GM12875 (cell line): Measurements from ENCODE around the gene ZNF280C.
A peak's percentile ranks its signal among the peaks of the same experiment; 100 is the strongest.

Experiments
- H3K4me3 ChIP-seq: one replicate; pipeline ENCODE4 v1.5.1; 2011; ENCODE audit warnings: low read depth, low read length, control low read depth
- TF ChIP-seq, protein P1 (sequence below): IDR thresholded peaks from 2 replicates; pipeline ENCODE4 v1.5.1; 2011; ENCODE audit warnings: low read depth, mild to moderate bottlenecking, control low read depth, inconsistent platforms, low read length, moderate library complexity, borderline replicate concordance; ENCODE audit not compliant: insufficient read depth

ZNF280C gene

GRCh38 chrX:130171446-130172126 lies 97.1 kb downstream of the ZNF280C start, which contains the start of gene RAB33A:
RAB33A (plus strand) TSS chrX:130171962; CDS start chrX:130172063, 101 bp downstream.
- peak within 1 kb of the TSS; percentile 81 for H3K4me3 ChIP-seq

GRCh38 chrX:130170752-130171445 lies 97.8 kb downstream of the ZNF280C start:
- TF ChIP-seq, protein P1, sequence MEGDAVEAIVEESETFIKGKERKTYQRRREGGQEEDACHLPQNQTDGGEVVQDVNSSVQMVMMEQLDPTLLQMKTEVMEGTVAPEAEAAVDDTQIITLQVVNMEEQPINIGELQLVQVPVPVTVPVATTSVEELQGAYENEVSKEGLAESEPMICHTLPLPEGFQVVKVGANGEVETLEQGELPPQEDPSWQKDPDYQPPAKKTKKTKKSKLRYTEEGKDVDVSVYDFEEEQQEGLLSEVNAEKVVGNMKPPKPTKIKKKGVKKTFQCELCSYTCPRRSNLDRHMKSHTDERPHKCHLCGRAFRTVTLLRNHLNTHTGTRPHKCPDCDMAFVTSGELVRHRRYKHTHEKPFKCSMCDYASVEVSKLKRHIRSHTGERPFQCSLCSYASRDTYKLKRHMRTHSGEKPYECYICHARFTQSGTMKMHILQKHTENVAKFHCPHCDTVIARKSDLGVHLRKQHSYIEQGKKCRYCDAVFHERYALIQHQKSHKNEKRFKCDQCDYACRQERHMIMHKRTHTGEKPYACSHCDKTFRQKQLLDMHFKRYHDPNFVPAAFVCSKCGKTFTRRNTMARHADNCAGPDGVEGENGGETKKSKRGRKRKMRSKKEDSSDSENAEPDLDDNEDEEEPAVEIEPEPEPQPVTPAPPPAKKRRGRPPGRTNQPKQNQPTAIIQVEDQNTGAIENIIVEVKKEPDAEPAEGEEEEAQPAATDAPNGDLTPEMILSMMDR = no peak
- H3K4me3 ChIP-seq = peak overlapping the region; percentile 81

More at GRCh38 chrX:130171446-130172126, 97.1 kb downstream of the ZNF280C start, which contains the start of gene RAB33A:
- TF ChIP-seq, protein P1 = no peak

DNA sequence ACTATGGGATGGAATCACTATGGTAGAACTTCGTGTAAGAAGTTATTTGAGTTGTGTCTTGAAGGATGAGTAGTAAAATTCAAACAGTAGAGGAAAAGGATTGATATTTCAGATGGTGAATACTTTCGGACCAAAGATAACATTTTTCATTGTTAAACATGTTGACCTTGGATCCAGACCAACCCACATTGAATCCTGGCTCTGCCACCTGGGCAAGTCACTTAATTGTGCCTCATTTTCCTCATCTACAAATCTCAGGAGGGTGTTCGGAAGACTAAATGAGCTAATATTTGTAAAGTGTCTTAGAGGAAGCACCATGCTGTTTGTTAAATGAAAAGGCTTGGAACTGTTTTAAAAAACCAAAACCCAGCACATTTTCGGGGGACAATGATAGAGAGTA lies 101.7 kb downstream of the ZNF280C start:
- TF ChIP-seq, protein P1 = no peak
- H3K4me3 ChIP-seq = peak overlapping the region; percentile 57

DNA sequence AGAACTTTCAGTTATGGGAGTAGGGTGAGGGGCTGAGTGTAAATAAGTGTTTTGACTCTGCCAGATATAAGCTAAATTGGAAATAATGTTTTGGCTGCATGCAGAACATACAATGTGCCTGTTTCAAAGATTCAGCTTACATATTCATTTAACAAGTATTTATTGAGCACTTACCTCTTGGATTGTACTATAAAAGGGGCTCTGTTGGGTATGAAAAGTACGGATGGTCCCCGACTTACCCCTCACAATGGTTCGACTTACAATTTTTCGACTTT lies 102.3 kb downstream of the ZNF280C start:
- H3K4me3 ChIP-seq = peak overlapping the region; percentile 57
- TF ChIP-seq, protein P1 = no peak

DNA sequence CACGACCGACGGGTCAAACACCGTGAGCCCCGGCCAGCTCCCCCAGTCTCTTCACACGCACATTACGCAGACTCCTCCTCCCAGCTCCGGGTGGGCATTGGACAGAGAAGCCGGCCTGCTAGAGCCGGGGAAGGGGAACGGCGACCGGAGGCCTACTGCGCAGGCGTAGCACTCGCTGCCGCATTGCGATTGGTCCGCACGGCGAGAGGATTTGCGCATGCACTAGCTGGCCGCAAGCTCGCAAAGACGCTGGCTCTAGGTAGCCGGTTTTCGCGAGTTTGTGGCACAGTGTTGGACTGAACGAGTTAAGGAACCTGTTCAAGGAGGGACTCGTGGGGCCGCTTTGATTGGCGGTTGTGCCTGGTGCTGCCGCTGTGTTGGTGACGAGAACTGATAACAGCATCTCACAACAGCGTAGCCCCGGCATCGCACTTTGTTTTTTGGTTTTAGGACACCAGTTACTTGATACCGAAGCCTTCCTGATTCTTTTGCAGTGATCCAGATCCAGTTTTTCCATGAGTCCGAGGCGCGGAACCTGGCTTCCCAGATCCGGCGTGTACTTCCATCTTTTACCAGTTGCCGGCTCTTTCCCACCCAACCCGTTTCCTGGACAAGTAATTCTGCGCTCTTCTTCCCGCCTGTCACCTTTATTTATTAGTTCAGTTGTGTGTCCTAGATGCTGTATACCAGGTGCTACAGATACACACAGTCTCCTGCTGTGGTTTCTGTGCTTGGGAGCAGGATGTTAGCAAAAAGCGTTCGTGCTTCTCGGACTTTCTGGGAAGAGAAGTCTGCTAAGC lies 102.8 kb downstream of the ZNF280C start, which contains the start of gene AIFM1:
Gene AIFM1, minus strand, starts transcription at position 139 of the 800 bp plus-strand sequence. CDS start 185 bp downstream, outside the sequence.
- TF ChIP-seq, protein P1 = no peak
- peak within 1 kb of the TSS; percentile 57 for H3K4me3 ChIP-seq

- H3K4me3 ChIP-seq = peak overlapping the region; percentile 57
- TF ChIP-seq, protein P1 = no peak
Measured at GRCh38 chrX:130165181-130165702, 103.5 kb downstream of the ZNF280C start.
